K562 (cell line): ENCODE measurements around the gene FARSA. TPM values are rescaled to one million over a fixed set of nuclear protein-coding genes. Genes with fewer than 3 reads are reported as not detected.

ENCODE experiments used
- FOXA3 ChIP-seq, 2 experiments: fragments of 450-650 bp in 1 of 2; sonication (generic) in 1 of 2; formaldehyde crosslinking; IDR thresholded peaks in 1 of 2; conservative IDR thresholded peaks in 1 of 2; 2 replicates each; pipeline versions ENCODE4 v1.4.0 to v1.8.0; 2020 to 2022; ENCODE audit warnings: mild to moderate bottlenecking in 2 of 2, missing genetic modification reagents in 1 of 2
- HOXB6 ChIP-seq: fragments of 250-450 bp; sonication (Bioruptor Pico); IDR thresholded peaks from 2 replicates; pipeline ENCODE4 v1.5.1; 2022; ENCODE audit warnings: mild to moderate bottlenecking, borderline replicate concordance
- KAT7 ChIP-seq: sonication (generic); formaldehyde crosslinking; IDR thresholded peaks from 2 replicates; pipeline ENCODE4 v1.8.0; 2022; ENCODE audit warnings: missing genetic modification reagents, mild to moderate bottlenecking, borderline replicate concordance
- MBD1 ChIP-seq: fragments of 250-450 bp; sonication (Bioruptor Pico); IDR thresholded peaks from 2 replicates; pipeline ENCODE4 v1.8.0; 2022; ENCODE audit warnings: inconsistent platforms
- MBD2 ChIP-seq: sonication (generic); IDR thresholded peaks from 2 replicates; pipeline ENCODE4 v1.6.1; 2016; ENCODE audit warnings: low read depth, borderline replicate concordance
- MTA2 ChIP-seq: fragments of 450-650 bp; IDR thresholded peaks from 2 replicates; pipeline ENCODE4 v1.6.1; 2016; ENCODE audit warnings: low read depth
- MYNN ChIP-seq, 2 experiments: sonication (generic); formaldehyde crosslinking in 1 of 2; IDR thresholded peaks; 2 replicates each; pipeline versions ENCODE4 v1.5.0 to v1.6.1; 2016 to 2020; ENCODE audit warnings: antibody characterized with exemption in 1 of 2, missing genetic modification reagents in 1 of 2
- NCOA1 ChIP-seq: fragments of 450-650 bp; IDR thresholded peaks from 2 replicates; pipeline ENCODE4 v1.6.1; 2016; ENCODE audit warnings: low read depth
- PHF20 ChIP-seq: fragments of 450-650 bp; IDR thresholded peaks from 2 replicates; pipeline ENCODE4 v1.6.1; 2018; ENCODE audit not compliant: partially characterized antibody
- PREB ChIP-seq: sonication (generic); formaldehyde crosslinking; IDR thresholded peaks from 2 replicates; pipeline ENCODE4 v1.8.1; 2023; ENCODE audit warnings: mild to moderate bottlenecking, missing genetic modification reagents
- RBM25 ChIP-seq: fragments of 200-400 bp; formaldehyde crosslinking; IDR thresholded peaks from 2 replicates; pipeline ENCODE4 v1.6.1; 2018; ENCODE audit warnings: low read length, low read depth, moderate library complexity; ENCODE audit not compliant: severe bottlenecking
- RREB1 ChIP-seq: fragments of 250-450 bp; sonication (Bioruptor Pico); IDR thresholded peaks from 2 replicates; pipeline ENCODE4 v1.4.0; 2020
- SAP30 ChIP-seq: fragments of 200-600 bp; sonication (generic); IDR thresholded peaks from 2 replicates; pipeline ENCODE4 v1.6.1; 2012; ENCODE audit warnings: borderline replicate concordance, low read depth, mild to moderate bottlenecking, moderate library complexity, low read length, control low read depth, inconsistent platforms; ENCODE audit not compliant: insufficient read depth, poor library complexity, severe bottlenecking
- SMARCC2 ChIP-seq: fragments of 450-650 bp; IDR thresholded peaks from 2 replicates; pipeline ENCODE4 v1.6.1; 2017; ENCODE audit warnings: antibody characterized with exemption, moderate library complexity, mild to moderate bottlenecking, low read depth
- TCF7 ChIP-seq: sonication (generic); IDR thresholded peaks from 2 replicates; pipeline ENCODE4 v1.6.1; 2016; ENCODE audit warnings: antibody characterized with exemption, borderline replicate concordance
- ZKSCAN8 ChIP-seq: fragments of 200-800 bp; sonication (Bioruptor generic); IDR thresholded peaks from 2 replicates; pipeline ENCODE4 v1.6.1; 2016; ENCODE audit warnings: missing genetic modification characterization, missing compliant biosample characterization
- ZNF444 ChIP-seq: fragments of 250-450 bp; sonication (Bioruptor Pico); IDR thresholded peaks from 2 replicates; pipeline ENCODE4 v1.4.0; 2020; ENCODE audit warnings: mild to moderate bottlenecking, moderate library complexity
- ZNF511 ChIP-seq: sonication (generic); formaldehyde crosslinking; IDR thresholded peaks from 2 replicates; pipeline ENCODE4 v1.8.0; 2022; ENCODE audit warnings: mild to moderate bottlenecking, missing genetic modification reagents
- polyA plus RNA-seq, 8 experiments: library from polyadenylated mRNA; depleted of rRNA in 4 of 8; stranded (reverse) in 5 of 8; unstranded in 3 of 8; fragments of >200 nt; fragmentation: Nextera tagmentation in 2 of 8; fragmentation: Illumina TruSeq in 1 of 8; extraction: Ambion mirVana in 2 of 8; extraction: Trizol in 1 of 8; gene quantifications; 2 replicates each; pipeline versions ENCODE4 v1.2.1 to v1.2.3, GENCODE V29; 2011 to 2014; ENCODE audit warnings: inconsistent platforms in 1 of 8, missing spikeins in 1 of 8
- total RNA-seq, 7 experiments: library from RNA; depleted of rRNA in 6 of 7; stranded (reverse); fragments of >200 nt in 6 of 7; fragmentation: Illumina TruSeq in 2 of 7; extraction: Trizol in 2 of 7; gene quantifications; 2 replicates each; pipeline versions ENCODE4 v1.2.1 to v1.2.3, GENCODE V29; 2011 to 2021; ENCODE audit warnings: low replicate concordance in 1 of 7

Gene FARSA
- total and polyA plus RNA-seq, 9 of the 15 experiments (the other 6 are each of a cell fraction or from before 2014, with no cell fraction given) = 25.2 to 237 (median 89.6) TPM

- TF ChIP-seq ZKSCAN8 (CRISPR knock-in tag) = no peak
- TF ChIP-seq PHF20 = peak; percentile 80
- TF ChIP-seq MTA2 = no peak
- no peak; the same call in 1 of the 2 replicates for TF ChIP-seq KAT7 (CRISPR knock-in tag)
- no peak for TF ChIP-seq PREB
- no peak for TF ChIP-seq HOXB6
- no peak for TF ChIP-seq TCF7
- TF ChIP-seq SAP30 = no peak
- peak; percentile 81; the same call in 1 of the 2 replicates for TF ChIP-seq RREB1
- peak; percentile 46; the same call in 1 of the 2 replicates for TF ChIP-seq ZNF444 (CRISPR knock-in tag)
- no peak; the same call in 1 of the 2 replicates for TF ChIP-seq MYNN (IDR thresholded peaks at IDR 0.05)
- TF ChIP-seq MYNN (CRISPR knock-in tag; IDR thresholded peaks at IDR 0.05) = no peak
- no peak for TF ChIP-seq MBD1 (CRISPR knock-in tag)
- TF ChIP-seq SMARCC2 = no peak
- TF ChIP-seq NCOA1 = peak; percentile 97
- TF ChIP-seq RBM25 = no peak
- TF ChIP-seq ZNF511 = no peak; the same call in 1 of the 2 replicates
- 0 out of 4 replicates have a peak, but pooled peaks of 1 of the 2 experiments have one; percentile 13 for TF ChIP-seq FOXA3 (CRISPR knock-in tag; conservative IDR thresholded peaks at IDR 0.05 in 1 of 2, IDR thresholded peaks at IDR 0.05 in 1 of 2)
- TF ChIP-seq MBD2 = peak; percentile 68; the same call in 1 of the 2 replicates
Observed at GRCh38 chr19:12945479-12946091, 12.1 kb upstream of the FARSA start, which contains the start of gene RAD23A (continued).
